ENCODE data around the gene KIF13A. TPM values are rescaled to one million over a fixed set of nuclear protein-coding genes. Genes with fewer than 3 reads are reported as not detected.

The KIF13A gene
- total RNA-seq, 2 donors from 2014 or later, result 35.3 to 45.0 TPM

DNA sequence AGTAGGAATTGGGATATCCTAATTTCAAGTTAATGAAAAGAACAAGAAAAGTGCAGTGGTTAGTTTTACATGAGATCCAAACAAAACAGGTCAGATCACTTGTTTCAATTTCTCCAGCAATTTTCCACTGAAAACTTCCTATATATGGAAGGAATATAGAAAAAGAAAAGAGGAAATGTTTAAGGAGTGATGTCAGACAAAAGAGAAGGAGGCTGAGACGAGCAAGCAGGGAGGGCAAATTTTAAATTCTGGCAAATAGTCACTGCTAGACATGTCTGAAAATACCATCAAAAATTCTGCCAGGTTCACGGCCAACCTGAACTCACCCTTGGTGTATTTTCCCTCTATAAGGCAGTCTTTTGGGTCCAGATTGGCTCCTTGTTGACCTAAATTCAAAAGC lies 271.2 kb downstream of the KIF13A start:
- peak overlapping the region; percentile 16 for H3K27ac ChIP-seq (ENCODE audit: low read depth, low read length)
- no peaks in the 10 kb centered on the region for H3K27me3 Mint-ChIP-seq (ENCODE audit: insufficient read depth)
- H3K4me1 Mint-ChIP-seq, result peaks cover 8% of the 10 kb centered on the region
- no peak overlapping the region for H3K9ac ChIP-seq (ENCODE audit: extremely low read depth, low read length, poor library complexity, severe bottlenecking)
- TF ChIP-seq CTCF (conservative IDR thresholded peaks at IDR 0.05), result no peak
- peaks cover 4% of the 10 kb centered on the region for H3K4me1 ChIP-seq (ENCODE audit: control insufficient read depth, insufficient read depth, low read length)
- no peaks in the 10 kb centered on the region for H3K27me3 ChIP-seq (ENCODE audit: control insufficient read depth, insufficient read depth, low read length, poor library complexity, severe bottlenecking)
- no peak overlapping the region for H3K4me3 Mint-ChIP-seq
- no peaks in the 10 kb centered on the region for H3K36me3 ChIP-seq (ENCODE audit: control insufficient read depth, insufficient read depth, low read length)
- peak; percentile 19 for DNase-seq
- no peaks in the 10 kb centered on the region for H3K9me3 ChIP-seq (ENCODE audit: control insufficient read depth, low read length)
- no peak overlapping the region for H3K27ac Mint-ChIP-seq
- no peaks in the 10 kb centered on the region for H3K9me3 Mint-ChIP-seq
- H3K36me3 Mint-ChIP-seq (ENCODE audit: low read depth), result no peaks in the 10 kb centered on the region
- H3K4me3 ChIP-seq (ENCODE audit: low read length), result no peak overlapping the region
- WGBS, 2 experiments (ENCODE audit: insufficient coverage in 1 of 2, insufficient read length in 1 of 2), result 88 to 93% methylated on average over 2 of the region's 2 CpGs

GRCh38 chr6:17714879-17715851 lies 272.3 kb downstream of the KIF13A start:
- H3K27me3 Mint-ChIP-seq (ENCODE audit: insufficient read depth), result no peaks in the 10 kb centered on the region
- H3K4me3 ChIP-seq (ENCODE audit: low read length), result no peak overlapping the region
- WGBS, 2 experiments (ENCODE audit: insufficient coverage in 1 of 2, insufficient read length in 1 of 2), result 81% methylated on average over 7 to 10 of the region's 10 CpGs
- H3K36me3 Mint-ChIP-seq (ENCODE audit: low read depth), result no peaks in the 10 kb centered on the region
- no peak overlapping the region for H3K27ac Mint-ChIP-seq
- H3K36me3 ChIP-seq (ENCODE audit: control insufficient read depth, insufficient read depth, low read length), result no peaks in the 10 kb centered on the region
- H3K27ac ChIP-seq (ENCODE audit: low read depth, low read length), result no peak overlapping the region
- H3K9me3 Mint-ChIP-seq, result no peaks in the 10 kb centered on the region
- H3K9me3 ChIP-seq (ENCODE audit: control insufficient read depth, low read length), result no peaks in the 10 kb centered on the region
- no peak overlapping the region for H3K4me3 Mint-ChIP-seq
- H3K9ac ChIP-seq (ENCODE audit: extremely low read depth, low read length, poor library complexity, severe bottlenecking), result no peak overlapping the region
- H3K27me3 ChIP-seq (ENCODE audit: control insufficient read depth, insufficient read depth, low read length, poor library complexity, severe bottlenecking), result no peaks in the 10 kb centered on the region
- peaks cover 4% of the 10 kb centered on the region for H3K4me1 ChIP-seq (ENCODE audit: control insufficient read depth, insufficient read depth, low read length)
- TF ChIP-seq CTCF (conservative IDR thresholded peaks at IDR 0.05), result no peak
- H3K4me1 Mint-ChIP-seq, result peaks cover 8% of the 10 kb centered on the region
- peak; percentile 45 for DNase-seq

- Mint-ChIP-seq H3K27ac (no peak overlapping the region), H3K36me3 (ENCODE audit: low read depth) (no peaks in the 10 kb centered on the region), H3K27me3 (ENCODE audit: insufficient read depth) (no peaks in the 10 kb centered on the region), H3K9me3 (no peaks in the 10 kb centered on the region), H3K4me1 (peaks cover 5% of the 10 kb centered on the region), H3K4me3 (no peak overlapping the region)
- H3K4me1 ChIP-seq (ENCODE audit: control insufficient read depth, insufficient read depth, low read length), result peaks cover 4% of the 10 kb centered on the region
- no peak for DNase-seq
- no peak overlapping the region for H3K4me3 ChIP-seq (ENCODE audit: low read length)
- no peaks in the 10 kb centered on the region for H3K27me3 ChIP-seq (ENCODE audit: control insufficient read depth, insufficient read depth, low read length, poor library complexity, severe bottlenecking)
- no peak for TF ChIP-seq CTCF (conservative IDR thresholded peaks at IDR 0.05)
- H3K36me3 ChIP-seq (ENCODE audit: control insufficient read depth, insufficient read depth, low read length), result no peaks in the 10 kb centered on the region
- H3K9ac ChIP-seq (ENCODE audit: extremely low read depth, low read length, poor library complexity, severe bottlenecking), result no peak overlapping the region
- H3K27ac ChIP-seq (ENCODE audit: low read depth, low read length), result no peak overlapping the region
- H3K9me3 ChIP-seq (ENCODE audit: control insufficient read depth, low read length), result no peaks in the 10 kb centered on the region
Measured at GRCh38 chr6:17714177-17714576, 273.3 kb downstream of the KIF13A start.

Measured in endodermal cell (in vitro differentiated cells).